Muscle layer of colon (tissue), 2 donors: ENCODE data around the gene FMO5.
"Not testable (repeated sequence)": the region's sequence is repeated elsewhere in the genome, so short reads cannot be mapped to it uniquely, and the experiment has no call there.

Experiments used
- H3K27ac ChIP-seq: one replicate; pipeline ENCODE4 v1.7.0; 2013; ENCODE audit warnings: low read depth, mild to moderate bottlenecking, low read length, moderate library complexity
- H3K27me3 ChIP-seq, 2 donors: one replicate each; pipeline ENCODE4 v1.7.0; 2013; ENCODE audit warnings: low read length in 2 of 2, mild to moderate bottlenecking in 2 of 2; ENCODE audit not compliant: insufficient read depth in 2 of 2, control insufficient read depth in 1 of 2
- H3K36me3 ChIP-seq: one replicate; pipeline ENCODE4 v1.7.0; 2013; ENCODE audit warnings: mild to moderate bottlenecking, low read length; ENCODE audit not compliant: insufficient read depth
- H3K4me1 ChIP-seq: one replicate; pipeline ENCODE4 v1.7.0; 2013; ENCODE audit warnings: mild to moderate bottlenecking, low read length; ENCODE audit not compliant: insufficient read depth
- H3K4me3 ChIP-seq, 2 donors: one replicate each; pipeline ENCODE4 v1.7.0; 2013; ENCODE audit warnings: low read length in 2 of 2, low read depth in 1 of 2, mild to moderate bottlenecking in 1 of 2, moderate library complexity in 1 of 2
- H3K9ac ChIP-seq: one replicate; pipeline ENCODE4 v1.7.0; 2013; ENCODE audit warnings: low read length
- H3K9me3 ChIP-seq: one replicate; pipeline ENCODE4 v1.7.0; 2013; ENCODE audit warnings: mild to moderate bottlenecking, low read length
- donor health status: abdominal sarcoma.
- donor health status: Adenocarcinoma of cecum.

FMO5 gene

DNA sequence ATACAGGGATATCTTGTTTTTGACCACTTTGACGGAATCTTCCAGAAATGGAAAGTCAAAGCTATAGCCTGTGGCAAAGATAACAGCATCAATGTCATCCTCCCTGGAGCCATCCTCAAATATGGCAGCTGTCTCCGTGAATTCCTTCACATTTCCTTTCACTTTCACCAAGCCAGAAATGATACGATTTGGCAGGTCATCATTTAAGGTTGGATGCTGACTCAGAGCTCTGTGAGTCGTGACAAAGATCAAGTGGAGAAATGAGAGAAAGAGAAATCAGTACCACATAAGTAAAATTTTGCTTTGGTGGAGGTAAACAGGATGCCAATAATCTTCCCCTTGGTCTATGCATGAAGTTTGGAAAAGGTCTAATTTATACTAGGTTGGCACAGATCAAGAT, 23.9 kb downstream of the FMO5 start:
- Histone ChIP-seq H3K4me3 (no peak overlapping the region), H3K9me3 (no peaks in the 10 kb centered on the region), H3K4me1 (no peaks in the 10 kb centered on the region), H3K9ac (no peak overlapping the region), H3K27me3 (no peaks in the 10 kb centered on the region), H3K27ac (no peak overlapping the region), H3K36me3 (no peaks in the 10 kb centered on the region)

GRCh38 chr1:147197324-147197723, 27.8 kb downstream of the FMO5 start:
- not testable (repeated sequence) for H3K9me3 ChIP-seq, H3K9ac ChIP-seq, H3K4me1 ChIP-seq, H3K4me3 ChIP-seq, H3K36me3 ChIP-seq, H3K27me3 ChIP-seq, H3K27ac ChIP-seq

- Histone ChIP-seq H3K9ac (no peak overlapping the region), H3K9me3 (no peaks in the 10 kb centered on the region), H3K27ac (no peak overlapping the region), H3K27me3 (no peaks in the 10 kb centered on the region), H3K36me3 (no peaks in the 10 kb centered on the region), H3K4me1 (no peaks in the 10 kb centered on the region), H3K4me3 (no peak overlapping the region)
Observed at GRCh38 chr1:147189514-147189913, 35.6 kb downstream of the FMO5 start.

- Histone ChIP-seq H3K27me3 (no peaks in the 10 kb centered on the region), H3K9ac (no peak overlapping the region), H3K36me3 (no peaks in the 10 kb centered on the region), H3K9me3 (no peaks in the 10 kb centered on the region), H3K4me1 (no peaks in the 10 kb centered on the region), H3K4me3 (no peak overlapping the region), H3K27ac (no peak overlapping the region)
Observed at GRCh38 chr1:147185432-147185831, 39.7 kb downstream of the FMO5 start.

DNA sequence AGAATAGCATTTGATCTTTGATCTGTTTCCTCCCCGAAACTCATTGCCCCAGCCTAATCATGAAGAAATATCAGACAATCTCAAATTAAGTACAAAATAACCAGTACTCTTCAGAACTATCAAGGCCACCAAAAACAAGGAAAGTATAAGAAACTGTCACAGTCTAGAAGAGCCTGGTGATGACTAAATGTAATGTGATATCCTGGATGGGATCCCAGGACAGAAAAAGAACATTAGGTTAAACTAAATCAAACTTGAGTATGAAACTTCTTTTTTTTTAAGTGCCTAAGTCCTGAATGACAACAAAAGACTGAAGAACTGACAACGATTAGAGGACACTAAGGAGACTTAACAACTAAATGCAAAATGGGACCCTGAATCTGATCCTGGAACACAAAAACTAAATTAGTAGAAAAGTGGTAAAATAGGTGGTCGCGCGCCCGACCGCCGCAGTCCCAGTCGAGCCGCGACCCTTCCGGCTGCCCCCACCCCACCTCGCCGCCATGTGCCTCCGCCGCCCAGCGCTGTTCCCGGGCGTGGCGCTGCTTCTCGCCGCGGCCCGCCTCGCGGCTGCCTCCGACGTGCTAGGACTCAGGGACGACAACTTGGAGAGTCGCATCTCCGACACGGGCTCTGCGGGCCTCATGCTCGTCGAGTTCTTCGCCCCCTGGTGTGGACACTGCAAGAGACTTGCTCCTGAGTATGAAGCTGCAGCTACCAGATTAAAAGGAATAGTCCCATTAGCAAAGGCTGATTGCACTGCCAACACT, 47.3 kb downstream of the FMO5 start:
- no peaks in the 10 kb centered on the region for H3K27me3 ChIP-seq
- H3K27ac ChIP-seq, result no peak overlapping the region
- no peak overlapping the region for H3K9ac ChIP-seq
- H3K36me3 ChIP-seq, result no peaks in the 10 kb centered on the region
- H3K9me3 ChIP-seq, result no peaks in the 10 kb centered on the region
- H3K4me3 ChIP-seq, result no peak overlapping the region
- H3K4me1 ChIP-seq, result peaks cover 11% of the 10 kb centered on the region

GRCh38 chr1:147172168-147173016, 52.7 kb downstream of the FMO5 start, which contains the start of gene PRKAB2:
Gene PRKAB2 (minus strand): TSS chr1:147172470. CDS start chr1:147172144, 326 bp downstream.
- H3K9ac ChIP-seq, result peak within 1 kb of the TSS; percentile 73
- H3K9me3 ChIP-seq, result no peaks in the 10 kb centered on the region
- H3K4me3 ChIP-seq, result peak within 1 kb of the TSS; percentile 87 to 95
- no peaks in the 10 kb centered on the region for H3K36me3 ChIP-seq
- H3K4me1 ChIP-seq, result peaks cover 44% of the 10 kb centered on the region
- peak within 1 kb of the TSS; percentile 84 for H3K27ac ChIP-seq
- H3K27me3 ChIP-seq, result no peaks in the 10 kb centered on the region

DNA sequence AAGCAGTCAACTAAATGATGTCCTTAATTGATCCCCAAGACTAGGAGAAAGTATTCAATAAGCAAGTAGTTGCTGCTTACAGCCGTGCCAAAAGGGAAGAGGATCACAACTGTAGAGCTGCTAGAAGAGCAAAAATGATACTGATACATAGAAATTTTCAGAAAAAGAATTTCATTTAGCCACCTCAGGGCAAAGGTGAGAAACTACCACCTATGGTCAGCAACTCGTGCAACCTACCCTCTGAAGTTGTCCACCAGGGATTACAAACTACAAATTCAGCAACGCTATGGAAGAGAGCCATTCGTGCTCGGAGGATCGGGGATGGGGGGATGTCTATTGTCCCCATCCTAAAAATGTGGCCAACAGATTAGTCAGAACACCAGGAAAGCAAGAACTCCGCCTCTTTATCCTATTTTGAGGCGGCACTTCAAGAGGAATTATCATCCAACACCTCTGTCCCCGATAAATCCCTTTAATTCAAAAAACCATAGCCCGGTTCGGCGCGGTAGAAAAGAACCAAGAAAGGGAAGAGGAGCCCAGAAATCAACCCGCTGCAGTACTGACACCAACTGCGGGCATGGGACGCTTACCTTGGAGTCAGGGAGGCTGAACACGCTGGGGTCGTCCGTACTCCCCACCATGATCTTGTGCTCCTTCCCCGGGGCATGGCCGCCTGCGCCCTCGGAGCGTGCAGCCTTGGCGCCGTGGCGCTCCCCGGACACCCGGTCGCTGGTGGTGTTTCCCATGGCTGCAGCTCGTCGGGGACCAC, 53.6 kb downstream of the FMO5 start:
- Histone ChIP-seq H3K9ac (peak overlapping the region; percentile 73), H3K9me3 (no peaks in the 10 kb centered on the region), H3K27me3 (no peaks in the 10 kb centered on the region), H3K27ac (peak overlapping the region; percentile 84), H3K4me1 (peaks cover 51% of the 10 kb centered on the region), H3K36me3 (peaks cover under 1% of the 10 kb centered on the region), H3K4me3 (peak overlapping the region; percentile 87 to 95)

GRCh38 chr1:147169840-147170674, 55.1 kb downstream of the FMO5 start:
- H3K9me3 ChIP-seq, result no peaks in the 10 kb centered on the region
- H3K9ac ChIP-seq, result no peak overlapping the region
- peak overlapping the region in 1 of 2 donors; percentile 87 for H3K4me3 ChIP-seq
- H3K27me3 ChIP-seq, result no peaks in the 10 kb centered on the region
- H3K4me1 ChIP-seq, result peaks cover 51% of the 10 kb centered on the region
- peaks cover 9% of the 10 kb centered on the region for H3K36me3 ChIP-seq
- H3K27ac ChIP-seq, result peak overlapping the region; percentile 84

- H3K4me1 ChIP-seq, result peaks cover 49% of the 10 kb centered on the region
- no peak overlapping the region for H3K4me3 ChIP-seq
- no peaks in the 10 kb centered on the region for H3K27me3 ChIP-seq
- no peak overlapping the region for H3K9ac ChIP-seq
- no peak overlapping the region for H3K27ac ChIP-seq
- H3K36me3 ChIP-seq, result peaks cover 9% of the 10 kb centered on the region
- H3K9me3 ChIP-seq, result no peaks in the 10 kb centered on the region
Observed at GRCh38 chr1:147169171-147169570, 56.0 kb downstream of the FMO5 start.

DNA sequence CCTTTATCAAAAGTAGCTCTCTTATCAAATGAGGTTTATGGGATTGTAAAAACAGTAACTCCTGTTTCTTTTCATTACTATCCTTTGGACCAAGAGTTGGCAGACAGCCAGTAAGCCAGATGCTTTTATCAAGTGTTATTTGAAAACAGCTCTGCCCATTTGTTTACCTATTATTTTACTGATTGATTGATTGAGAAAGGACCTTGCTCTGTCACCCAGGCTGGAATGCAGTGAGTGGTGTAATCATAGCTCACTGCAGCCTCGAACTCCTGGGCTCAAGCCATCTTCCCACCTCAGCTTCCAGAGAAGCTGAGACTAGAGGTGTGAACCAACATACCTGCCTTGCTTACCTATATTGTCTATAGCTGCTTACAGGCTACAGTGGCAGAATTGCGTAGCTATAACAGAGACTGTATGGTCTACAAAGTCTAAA, 56.5 kb downstream of the FMO5 start:
- Histone ChIP-seq H3K27ac (no peak overlapping the region), H3K9ac (no peak overlapping the region), H3K27me3 (no peaks in the 10 kb centered on the region), H3K4me3 (no peak overlapping the region), H3K4me1 (peaks cover 44% of the 10 kb centered on the region), H3K36me3 (peaks cover 9% of the 10 kb centered on the region), H3K9me3 (no peaks in the 10 kb centered on the region)
